HG03565 (cell line): ENCODE data around the gene DACH1.

ENCODE experiments used
- ATAC-seq: cut with Tn5 transposase; IDR thresholded peaks from one replicate; pipeline ENCODE4 v1.9.1; 2021; ENCODE audit warnings: mild to moderate bottlenecking, moderate library complexity; ENCODE audit not compliant: unreplicated experiment

DACH1 gene

DNA sequence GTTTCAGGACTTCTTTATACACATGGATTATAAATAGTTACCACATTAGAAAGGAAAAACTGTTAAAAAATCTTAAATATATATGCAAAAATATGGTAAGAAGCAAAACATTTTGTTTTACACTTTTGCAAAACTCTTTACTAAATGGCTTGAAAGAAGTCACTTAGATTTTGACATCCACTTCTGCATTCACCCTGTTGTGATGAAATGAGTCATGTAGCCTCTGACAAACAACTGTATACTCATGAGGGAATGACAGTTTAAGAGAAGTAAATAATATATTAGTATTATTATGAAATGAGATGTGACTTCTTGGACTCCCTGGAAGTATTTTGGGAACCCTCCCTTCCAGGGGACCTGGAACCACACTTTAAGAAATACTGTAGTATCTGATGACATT, 275.6 kb downstream of the DACH1 start:
- no peak for ATAC-seq

DNA sequence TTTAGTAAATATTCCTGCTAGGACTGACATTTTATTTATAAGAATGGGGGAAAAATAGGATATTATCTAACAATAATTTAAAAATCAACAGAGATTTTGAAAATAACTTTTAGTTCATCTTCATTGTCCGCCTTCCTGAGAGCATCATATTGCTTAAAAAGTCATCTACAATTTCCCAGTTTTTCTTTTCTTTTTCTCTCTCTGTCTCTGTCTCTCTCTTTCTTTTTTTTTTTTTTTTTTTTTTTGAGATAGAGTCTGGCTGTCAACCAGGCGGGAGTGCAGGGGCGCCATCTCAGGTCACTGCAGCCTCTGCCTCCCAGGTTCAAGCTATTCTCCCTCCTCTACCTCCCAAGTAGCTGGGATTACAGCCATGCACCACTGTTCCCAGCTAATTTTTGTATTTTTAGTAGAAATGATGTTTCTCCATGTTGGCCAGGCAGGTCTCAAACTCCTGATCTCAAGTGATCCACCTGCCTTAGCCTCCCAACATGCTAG, 276.3 kb downstream of the DACH1 start:
- no peak for ATAC-seq

DNA sequence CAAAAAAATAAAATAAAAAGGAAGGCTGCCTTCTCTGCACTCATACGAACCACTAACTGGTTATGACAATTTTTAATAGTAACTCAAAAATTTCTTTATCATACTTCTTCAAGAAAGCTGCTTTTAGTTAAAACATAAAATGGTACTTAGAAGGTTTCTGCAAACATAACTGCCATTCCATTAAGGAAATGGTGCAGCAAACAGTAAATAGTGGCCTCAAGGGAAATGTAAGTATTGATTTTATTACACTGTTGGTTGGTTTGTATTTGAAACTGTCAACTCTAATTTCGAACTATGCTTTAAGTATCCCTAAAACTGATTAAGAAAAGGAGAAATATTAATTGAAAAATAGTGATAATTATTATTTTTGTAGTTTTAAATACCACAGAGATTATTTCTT, 278.0 kb downstream of the DACH1 start:
- no peak for ATAC-seq

DNA sequence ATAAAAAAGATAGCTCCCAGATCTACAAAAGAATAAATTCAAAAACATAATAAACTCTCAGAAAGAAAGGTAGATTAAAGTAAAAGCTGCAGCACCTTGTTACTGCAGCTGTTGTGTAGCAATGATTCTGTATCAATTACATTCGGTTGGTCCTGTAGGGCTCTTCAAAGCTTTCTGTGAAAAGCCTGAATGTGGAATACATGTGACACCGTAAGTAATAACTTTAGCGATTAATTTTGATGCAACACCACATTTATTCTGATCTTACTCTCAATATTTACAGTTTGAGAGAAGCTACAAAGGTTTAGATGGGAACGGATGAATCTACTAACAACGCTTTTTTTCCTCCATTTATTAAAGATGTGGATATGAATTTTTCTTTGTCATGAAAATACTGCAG, 279.2 kb downstream of the DACH1 start:
- no peak for ATAC-seq

DNA sequence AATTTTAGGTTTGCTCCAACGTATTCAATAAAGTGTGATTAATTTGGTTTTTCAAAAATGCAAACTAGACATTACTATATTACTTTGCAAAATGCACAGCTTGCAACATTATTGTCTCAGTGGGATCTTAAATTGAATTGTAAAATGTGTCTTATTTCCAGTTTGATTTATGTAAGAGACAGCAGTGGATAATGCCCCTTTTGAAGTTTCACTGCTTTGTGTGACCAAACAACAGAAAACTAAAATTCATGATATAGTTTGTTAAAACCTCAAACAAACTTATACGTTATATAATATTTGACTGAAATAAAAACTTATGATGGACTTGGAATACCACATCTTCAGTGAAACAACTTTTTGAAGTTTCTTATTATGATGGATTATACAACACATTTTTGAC, 279.8 kb downstream of the DACH1 start:
- no peak for ATAC-seq

DNA sequence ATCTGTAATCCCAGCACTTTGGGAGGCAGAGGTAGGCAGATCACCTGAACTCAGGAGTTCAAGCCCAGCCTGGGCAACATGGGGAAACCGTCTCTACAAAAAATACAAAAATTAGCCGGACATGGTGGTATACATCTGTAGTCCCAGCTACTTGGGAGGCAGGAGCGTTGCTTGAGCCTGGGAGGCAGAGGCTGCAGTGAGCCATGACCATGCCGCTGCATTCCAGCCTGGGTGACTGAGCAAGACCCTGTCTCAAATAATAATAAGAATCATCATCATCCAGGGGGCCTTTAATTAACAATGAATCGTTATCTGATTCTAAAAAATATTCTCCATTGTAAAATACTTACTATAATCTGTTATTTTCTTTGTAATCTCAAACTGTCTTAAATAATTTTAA, 283.4 kb downstream of the DACH1 start:
- no peak for ATAC-seq

DNA sequence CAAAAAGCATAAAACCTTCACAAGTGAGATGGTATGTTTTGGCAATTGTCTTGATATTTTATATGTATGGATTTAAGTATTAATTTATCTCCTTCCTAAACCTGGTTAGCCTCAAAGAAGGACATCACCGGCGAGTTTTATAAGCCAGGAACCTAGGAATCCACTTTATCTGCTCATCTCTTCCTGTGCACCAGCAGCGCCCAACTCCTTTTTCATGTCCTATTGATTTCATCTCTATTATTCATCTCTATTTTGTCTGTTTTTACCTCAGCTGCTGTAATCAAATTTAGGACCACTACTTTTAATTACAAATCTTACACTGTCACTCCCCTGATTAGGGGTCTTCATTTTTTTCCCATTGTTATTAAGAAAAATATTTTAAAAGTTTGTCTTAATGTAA, 286.4 kb downstream of the DACH1 start:
- ATAC-seq = no peak

DNA sequence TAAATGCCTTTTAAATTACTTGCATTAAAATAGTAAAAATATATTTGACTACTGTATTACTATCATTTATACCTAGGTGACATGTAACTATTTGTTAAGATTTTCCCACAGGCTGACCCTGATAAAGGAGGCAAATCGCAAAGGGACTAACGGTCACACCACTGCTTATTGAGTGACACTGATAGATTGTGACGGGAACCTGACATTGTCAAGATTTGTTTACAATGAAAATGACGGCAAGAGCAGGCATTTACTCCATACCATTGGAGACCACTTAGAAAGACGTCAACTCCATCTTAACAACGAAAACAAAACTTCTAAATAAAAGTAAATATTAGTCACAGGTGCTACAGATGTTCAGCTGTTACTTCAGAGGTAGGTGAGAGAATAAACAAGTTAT, 289.0 kb downstream of the DACH1 start:
- no peak for ATAC-seq

DNA sequence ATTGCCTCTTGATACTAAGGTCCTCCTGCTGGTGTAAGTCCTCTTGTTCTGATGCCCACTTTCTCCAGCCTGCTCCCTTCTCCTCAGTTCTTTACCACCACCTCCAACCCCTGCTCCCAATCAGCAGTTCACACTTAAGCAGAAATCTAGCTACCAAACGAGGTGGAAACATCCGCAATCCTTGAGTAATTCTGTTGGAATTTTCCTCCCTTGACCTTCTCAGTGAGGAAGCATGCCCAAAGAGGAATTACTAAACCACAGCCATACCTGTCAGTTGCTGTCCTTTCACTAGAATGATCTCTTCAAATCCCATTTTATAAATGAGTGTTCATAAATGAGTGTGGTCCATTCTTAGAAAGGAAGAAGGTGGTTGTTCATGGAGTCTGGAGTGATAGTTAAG, 289.9 kb downstream of the DACH1 start:
- no peak for ATAC-seq

DNA sequence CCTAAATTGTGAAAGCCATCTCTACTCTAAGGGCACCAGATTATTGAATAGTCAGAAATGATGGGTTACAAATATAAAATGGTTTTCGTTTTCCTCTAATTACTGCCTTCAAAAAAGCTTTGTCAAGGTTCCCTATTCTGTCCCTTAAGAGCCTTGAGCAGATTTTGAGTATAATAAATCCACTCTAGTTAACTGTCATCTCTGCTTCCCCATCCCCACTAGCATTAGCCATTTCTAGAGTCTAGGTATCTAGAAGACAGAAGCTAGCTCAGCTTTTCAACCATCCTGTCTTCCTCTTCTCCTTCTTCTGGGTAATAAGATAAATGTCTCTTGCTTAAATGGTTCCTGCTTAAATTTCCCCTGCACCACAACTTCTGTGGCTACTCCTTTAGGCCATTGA, 290.4 kb downstream of the DACH1 start:
- ATAC-seq = no peak

DNA sequence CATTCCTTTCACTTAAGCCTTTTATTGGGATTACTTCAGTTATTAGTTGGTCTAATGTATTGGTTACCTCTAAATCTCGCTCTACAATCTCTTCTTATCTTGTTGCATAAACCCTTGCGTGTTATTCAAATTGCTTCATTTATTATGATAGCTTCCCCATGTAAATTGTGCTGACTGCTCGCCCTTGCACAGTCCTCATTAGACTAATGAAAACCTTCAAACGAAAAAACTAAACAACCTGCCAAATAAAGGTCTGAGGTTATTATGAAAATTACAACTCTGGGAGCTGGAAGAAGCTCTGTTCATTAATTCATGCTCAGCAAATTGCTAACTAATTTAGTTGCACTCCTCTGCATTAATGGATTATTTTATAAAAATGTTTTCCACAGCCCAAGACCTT, 320.1 kb downstream of the DACH1 start:
- ATAC-seq = no peak

DNA sequence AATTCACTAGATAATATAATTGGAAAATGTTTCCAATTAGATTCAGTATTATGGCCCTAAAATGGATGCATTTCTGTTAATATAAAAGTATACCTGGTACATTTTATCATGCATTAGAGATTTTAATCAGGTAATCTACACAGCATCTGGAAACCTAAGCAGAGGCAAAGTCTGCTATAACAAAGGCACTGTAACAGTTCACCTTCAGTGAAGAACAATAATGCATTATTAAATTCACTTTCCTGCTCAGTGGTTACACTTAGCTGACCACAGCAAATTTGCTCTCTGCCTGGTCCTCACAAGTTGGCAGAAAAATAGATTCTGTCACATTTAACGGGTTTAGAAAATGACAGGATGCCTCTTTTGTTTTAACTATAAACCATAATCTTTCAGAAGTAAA, 326.9 kb downstream of the DACH1 start:
- ATAC-seq = no peak

DNA sequence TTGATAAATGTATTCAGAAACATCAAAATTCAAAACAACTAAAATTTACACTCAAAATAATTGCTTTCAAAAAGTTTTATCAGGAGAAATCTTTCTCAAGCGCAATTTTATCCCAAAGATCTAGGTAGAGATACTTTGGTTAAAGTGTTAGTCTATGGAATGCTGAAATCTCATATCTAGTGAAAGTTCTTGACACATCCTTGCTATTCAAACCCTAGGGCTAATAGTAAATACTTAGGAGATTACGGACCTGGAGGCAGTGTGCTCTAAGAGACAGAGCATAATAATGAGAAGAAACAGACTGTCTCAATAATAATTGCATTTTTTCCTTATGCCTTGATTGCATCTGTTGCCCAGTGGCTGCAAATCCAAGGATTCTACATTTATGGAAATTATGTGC, 330.8 kb downstream of the DACH1 start:
- no peak for ATAC-seq

DNA sequence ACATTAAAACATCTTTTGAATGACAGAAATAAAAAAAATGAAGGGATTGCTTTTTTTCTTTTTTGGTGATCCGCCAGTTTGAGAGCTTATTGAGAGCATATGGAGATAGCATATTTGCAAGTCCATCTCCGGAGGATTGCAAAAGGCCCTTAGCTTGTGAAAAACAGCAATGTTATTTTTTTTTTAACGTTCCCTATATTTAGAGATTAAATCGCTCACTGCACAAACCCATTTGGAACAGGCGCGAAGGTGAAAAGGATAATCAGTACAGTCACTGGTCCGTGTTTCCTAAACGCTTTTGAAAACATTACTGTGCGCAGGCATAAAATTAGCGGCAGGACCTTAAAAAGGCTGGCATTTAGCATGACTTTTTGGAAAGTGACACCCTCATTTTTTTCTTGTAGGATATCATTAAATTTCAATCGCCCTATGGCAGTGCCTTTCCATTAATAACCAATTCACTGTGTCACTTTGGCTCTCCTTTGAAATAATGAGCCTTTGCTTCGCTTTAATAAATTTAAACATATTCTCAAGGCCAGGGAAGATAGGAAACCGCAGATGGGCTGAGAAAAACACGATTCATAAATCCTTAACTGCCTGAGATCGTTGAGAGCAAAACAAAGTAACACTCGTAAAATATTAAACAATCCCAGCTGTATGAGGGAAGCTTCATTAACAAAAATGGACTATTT, 342.2 kb downstream of the DACH1 start:
- ATAC-seq = no peak

DNA sequence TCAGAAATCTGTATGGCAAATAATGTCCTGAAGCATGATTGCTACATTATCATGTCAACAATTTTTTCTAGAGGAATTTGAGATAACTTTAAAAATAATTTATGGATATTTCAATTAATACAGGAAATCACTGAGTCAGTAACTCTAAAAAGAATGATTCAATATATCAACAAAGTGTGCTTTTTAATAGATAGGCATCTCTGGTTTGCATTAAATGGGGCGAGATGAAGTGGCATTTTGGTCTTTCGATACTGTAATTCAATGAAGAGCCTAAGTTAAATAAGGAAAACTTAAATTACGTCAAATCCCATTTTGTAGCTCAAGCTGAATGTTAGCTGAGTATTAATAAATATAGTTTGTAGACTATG, 342.8 kb downstream of the DACH1 start:
- ATAC-seq = no peak

DNA sequence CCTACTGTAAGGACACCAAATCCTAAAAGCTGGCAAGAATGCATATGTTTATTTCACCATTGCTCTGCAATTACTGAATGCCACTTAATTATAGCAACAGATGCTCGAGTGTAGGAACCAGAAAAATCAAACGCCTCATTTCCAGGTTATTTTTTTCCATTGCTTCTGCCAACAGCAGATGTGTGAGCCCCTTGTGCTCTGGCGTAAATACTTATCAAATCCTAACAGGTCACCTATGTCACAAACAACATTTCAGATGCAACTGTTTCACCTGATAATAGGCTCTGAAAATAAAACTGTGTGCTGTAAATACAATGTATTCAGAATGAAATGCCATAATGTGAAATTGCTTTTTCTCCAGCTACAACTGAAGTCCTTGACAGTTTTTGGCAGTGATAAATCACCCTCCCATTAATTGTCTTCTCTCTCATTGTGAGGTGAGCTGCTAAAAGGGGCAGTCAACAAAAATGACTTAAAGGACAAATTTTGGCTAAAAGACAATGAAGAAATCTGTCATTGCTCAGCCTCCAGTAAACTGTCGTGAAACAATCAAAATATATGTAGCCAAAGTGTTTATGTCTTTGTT, 344.0 kb downstream of the DACH1 start:
- ATAC-seq = no peak

DNA sequence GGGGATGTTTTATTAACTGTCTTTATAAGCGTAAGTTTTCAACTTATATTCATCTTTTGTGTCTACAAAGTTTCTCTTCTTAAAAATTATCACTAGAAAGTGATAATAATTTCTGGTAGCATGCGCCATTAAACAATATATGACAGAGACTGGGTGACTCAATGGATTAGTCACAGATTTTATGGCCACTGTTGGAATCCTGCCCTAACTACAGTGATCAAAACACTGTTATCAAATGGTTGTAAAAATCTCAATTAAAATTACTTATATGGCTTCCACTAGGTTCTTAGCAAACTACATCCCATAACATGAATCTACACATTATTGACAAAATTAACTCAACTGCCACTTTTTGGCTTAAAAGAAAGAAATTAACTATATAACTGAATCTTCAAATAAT, 350.0 kb downstream of the DACH1 start:
- no peak for ATAC-seq

DNA sequence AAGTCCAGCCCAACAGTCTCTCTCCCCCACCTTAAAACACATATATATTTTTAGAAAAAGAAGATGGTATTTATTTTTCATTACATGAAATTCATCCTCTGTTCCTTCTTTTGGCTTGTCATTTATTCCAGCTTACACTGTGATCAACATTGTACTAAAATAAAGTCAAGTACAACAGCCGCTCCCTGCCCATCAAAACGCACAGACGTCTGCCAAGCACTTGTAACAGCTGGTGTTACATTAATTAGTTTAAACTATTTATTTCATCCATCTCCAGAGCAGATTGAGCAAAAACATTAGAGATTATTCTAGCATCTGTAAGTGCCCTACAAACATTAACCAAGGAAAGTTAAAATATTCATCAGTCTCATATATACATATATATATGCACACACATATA, 350.5 kb downstream of the DACH1 start:
- no peak for ATAC-seq

DNA sequence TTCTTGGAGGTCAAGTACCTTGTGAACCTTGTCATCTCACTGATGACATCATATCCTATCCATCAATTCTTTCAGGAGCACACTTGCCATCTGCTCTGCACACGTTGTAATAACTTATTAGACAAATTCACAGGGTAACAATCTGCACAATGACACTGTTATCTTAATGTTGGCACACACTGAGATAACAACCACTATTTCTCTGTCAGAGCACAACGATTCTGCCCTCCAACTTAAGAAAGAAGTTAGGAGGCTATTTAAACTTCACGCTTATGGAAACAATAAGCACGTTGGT, 351.3 kb downstream of the DACH1 start:
- ATAC-seq = no peak

DNA sequence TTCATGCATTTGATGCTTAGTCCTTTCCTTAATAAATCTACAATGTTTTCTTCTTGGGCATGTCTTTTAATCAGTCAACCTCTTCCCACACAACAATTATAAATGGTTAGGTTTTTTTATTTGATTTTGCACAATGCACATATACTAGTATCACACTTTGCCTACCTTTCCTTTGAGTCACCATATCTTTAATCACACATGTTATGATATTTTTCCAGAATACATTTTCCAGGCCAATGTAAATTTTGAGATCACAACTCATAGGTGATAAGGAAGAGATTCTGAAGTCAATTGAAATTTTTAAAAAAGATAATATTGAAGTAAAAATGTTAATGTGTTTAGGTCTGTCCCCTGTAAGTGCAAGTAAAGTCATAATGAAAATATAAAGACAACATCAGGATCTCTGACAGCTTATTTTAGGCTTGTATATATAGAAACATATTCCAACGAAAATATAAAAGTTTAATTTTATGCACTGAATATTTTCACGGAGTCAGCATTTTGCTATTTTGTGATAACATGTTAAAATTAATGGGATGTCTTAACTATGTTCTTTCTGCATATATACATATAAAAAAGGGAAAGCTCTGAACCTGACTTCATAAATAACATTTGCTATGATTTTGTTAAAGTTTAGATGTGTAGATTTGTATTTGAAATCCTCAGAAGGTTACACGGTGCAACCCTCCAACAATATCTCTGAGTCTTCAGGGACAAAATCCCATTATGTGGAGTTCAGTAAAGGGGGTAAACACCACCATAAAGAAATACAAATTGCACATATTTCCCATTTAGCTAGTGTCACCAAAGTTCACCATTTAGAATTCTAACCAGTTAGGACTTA, 351.9 kb downstream of the DACH1 start:
- ATAC-seq = no peak

DNA sequence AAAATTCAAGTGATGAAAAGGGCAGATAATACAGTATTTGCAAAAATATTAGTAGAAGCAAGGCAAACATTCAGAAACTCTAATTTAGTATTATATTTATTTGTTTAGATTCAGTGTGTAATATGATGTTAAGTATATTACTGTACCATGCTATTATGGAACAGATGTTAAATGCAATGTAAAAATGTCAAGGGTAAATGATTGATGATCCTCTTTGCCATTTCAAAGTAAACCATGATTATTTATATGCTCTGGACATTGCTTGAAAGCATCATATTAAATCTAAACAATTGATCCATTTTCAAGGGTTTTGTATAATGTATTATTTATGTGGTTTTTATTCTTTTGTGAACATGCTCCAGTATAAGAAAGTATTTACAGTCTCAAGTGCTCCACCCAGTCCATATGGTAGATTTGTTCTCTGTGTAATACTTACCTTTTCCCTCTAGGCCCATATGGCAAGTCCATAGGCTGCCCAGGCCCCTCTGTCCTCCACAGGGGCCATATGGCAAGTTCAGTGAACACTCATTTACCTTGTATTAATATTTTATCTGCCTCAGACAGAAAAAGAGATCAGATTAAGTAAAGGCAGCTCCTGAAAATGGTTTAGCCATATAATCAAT, 353.5 kb downstream of the DACH1 start:
- no peak for ATAC-seq

DNA sequence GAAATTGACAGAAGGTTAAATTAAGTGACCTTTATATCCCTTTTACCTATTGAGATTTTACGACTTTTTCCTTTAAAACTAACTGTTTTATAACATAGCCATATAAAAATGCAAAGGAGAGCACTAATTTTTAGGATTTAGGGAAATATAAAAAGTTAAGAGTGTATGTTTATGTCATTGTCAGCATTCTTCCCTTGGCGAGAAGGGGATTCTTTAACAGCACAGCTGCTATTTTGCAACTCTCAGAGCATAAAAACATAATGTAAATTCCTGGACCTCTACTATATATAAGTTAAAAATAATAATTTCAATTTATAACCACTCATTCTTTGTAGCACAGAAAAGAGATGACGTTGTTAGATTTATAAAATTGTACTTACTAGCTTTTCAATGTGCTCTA, 363.2 kb downstream of the DACH1 start:
- no peak for ATAC-seq
